PC-9 (cell line): ENCODE results near the gene PAFAH1B1. TPM values are rescaled to one million over a fixed set of nuclear protein-coding genes. Genes with fewer than 3 reads are reported as not detected.
A peak's percentile ranks its signal among the peaks of the same experiment; 100 is the strongest.

Source experiments
- BruUV-seq: library from RNA; stranded (reverse); fragments of 400-500 nt; replicated peaks from 2 replicates; lab custom pipeline; 2021; lab: Mats Ljungman, UMichigan
- CTCF ChIA-PET: fragments of 300-600 bp; sonication (Branson Sonifier 250); formaldehyde crosslinking; loops from one replicate; lab custom pipeline; 2022; ENCODE audit warnings: antibody characterized with exemption; lab: Charles Lee
- POLR2A ChIA-PET: fragments of 300-600 bp; sonication (Branson Sonifier 250); formaldehyde crosslinking; loops from one replicate; lab custom pipeline; 2022; ENCODE audit warnings: antibody characterized with exemption; ENCODE audit not compliant: unreplicated experiment; lab: Charles Lee
- DNase-seq, 2 experiments: peaks; one replicate each; pipeline versions ENCODE4 v3.0.0 to v3.0.0-alpha.2; 2015 to 2022; ENCODE audit warnings: mixed read lengths in 1 of 2
- H2AFZ ChIP-seq: fragments of 200-600 bp; sonication (generic); 2 replicates; pipeline ENCODE4 v1.8.1; 2017; ENCODE audit warnings: antibody characterized with exemption
- H3F3A ChIP-seq: fragments of 200-600 bp; sonication (generic); 2 replicates; pipeline ENCODE4 v1.8.1; 2017; ENCODE audit warnings: antibody characterized with exemption, mild to moderate bottlenecking, low read depth; ENCODE audit not compliant: insufficient read depth
- H3K27ac ChIP-seq: fragments of 200-600 bp; sonication (generic); 2 replicates; pipeline ENCODE4 v1.6.1; 2016; ENCODE audit warnings: mixed run types
- H3K27me3 ChIP-seq: fragments of 200-600 bp; sonication (generic); 2 replicates; pipeline ENCODE4 v1.6.1; 2016; ENCODE audit warnings: low read depth, mixed run types; ENCODE audit not compliant: insufficient read depth
- H3K36me3 ChIP-seq: fragments of 200-600 bp; sonication (generic); 2 replicates; pipeline ENCODE4 v1.6.1; 2016; ENCODE audit warnings: low read depth, mixed run types
- H3K4me1 ChIP-seq: fragments of 200-600 bp; sonication (generic); replicated peaks from 2 replicates; pipeline ENCODE4 v1.6.1; 2016; ENCODE audit warnings: mixed run types; ENCODE audit not compliant: insufficient read depth
- H3K4me2 ChIP-seq: fragments of 200-600 bp; sonication (generic); 2 replicates; pipeline ENCODE4 v1.6.1; 2017; ENCODE audit warnings: mixed run types
- H3K4me3 ChIP-seq: fragments of 200-600 bp; sonication (generic); 2 replicates; pipeline ENCODE4 v1.6.1; 2016; ENCODE audit warnings: mixed run types
- H3K79me2 ChIP-seq: fragments of 200-600 bp; sonication (generic); 2 replicates; pipeline ENCODE4 v1.6.1; 2017; ENCODE audit warnings: low read depth, mixed run types
- H3K9me2 ChIP-seq: fragments of 200-600 bp; sonication (generic); 2 replicates; pipeline ENCODE4 v1.8.1; 2017; ENCODE audit warnings: mild to moderate bottlenecking; ENCODE audit not compliant: insufficient read depth
- H3K9me3 ChIP-seq: fragments of 200-600 bp; sonication (generic); 2 replicates; pipeline ENCODE4 v1.8.1; 2016; ENCODE audit warnings: low read depth; ENCODE audit not compliant: insufficient read depth
- H4K20me1 ChIP-seq: fragments of 200-600 bp; sonication (generic); 2 replicates; pipeline ENCODE4 v1.8.1; 2017; ENCODE audit not compliant: insufficient read depth
- EZH2 ChIP-seq: fragments of 200-600 bp; sonication (generic); IDR thresholded peaks from 2 replicates; pipeline ENCODE4 v1.8.0; 2017; ENCODE audit warnings: antibody characterized with exemption, low read depth
- intact Hi-C: fragments of 100-400 bp; cut with micrococcal nuclease; formaldehyde crosslinking; loops from one replicate; pipeline ENCODE4 v1.10.0; 2022; ENCODE audit not compliant: unreplicated experiment
- total RNA-seq: library from RNA; stranded (reverse); gene quantifications from 2 replicates; pipeline ENCODE4 v1.2.3, GENCODE V29; 2021
- TF ChIP-seq, protein P1 (sequence below): fragments of 200-600 bp; sonication (generic); conservative IDR thresholded peaks from 2 replicates; pipeline ENCODE4 v1.6.1; 2017; ENCODE audit warnings: mixed run types, antibody characterized with exemption, mild to moderate bottlenecking, moderate library complexity

Gene PAFAH1B1
- total RNA-seq, 1 experiment from 2014 or later = 152 TPM

GRCh38 chr17:2704031-2704889 lies 110.8 kb downstream of the PAFAH1B1 start:
- H3K4me3 ChIP-seq = no peak overlapping the region
- peaks cover 14% of the 10 kb centered on the region; the same call in 1 of the 2 replicates for H3K4me1 ChIP-seq
- no peaks in the 10 kb centered on the region for H3K9me3 ChIP-seq
- intact Hi-C loops = no loop called here
- no peaks in the 10 kb centered on the region for H3K27me3 ChIP-seq
- ChIA-PET POLR2A (no interaction called here), CTCF (no interaction called here)
- no peak overlapping the region for H3K27ac ChIP-seq
- 0 out of 2 replicates have a peak, but pooled peaks cover under 1% of the 10 kb centered on the region for H3F3A ChIP-seq
- DNase-seq = no peak
- H3K79me2 ChIP-seq = peaks cover 58% of the 10 kb centered on the region
- peaks cover 7% of the 10 kb centered on the region for H3K36me3 ChIP-seq
- no TSS peak for BruUV-seq
- peaks cover 66% of the 10 kb centered on the region for H4K20me1 ChIP-seq
- no peaks in the 10 kb centered on the region for H3K9me2 ChIP-seq
- no peak overlapping the region for H2AFZ ChIP-seq
- no peak overlapping the region for H3K4me2 ChIP-seq
- TF ChIP-seq, protein P1, sequence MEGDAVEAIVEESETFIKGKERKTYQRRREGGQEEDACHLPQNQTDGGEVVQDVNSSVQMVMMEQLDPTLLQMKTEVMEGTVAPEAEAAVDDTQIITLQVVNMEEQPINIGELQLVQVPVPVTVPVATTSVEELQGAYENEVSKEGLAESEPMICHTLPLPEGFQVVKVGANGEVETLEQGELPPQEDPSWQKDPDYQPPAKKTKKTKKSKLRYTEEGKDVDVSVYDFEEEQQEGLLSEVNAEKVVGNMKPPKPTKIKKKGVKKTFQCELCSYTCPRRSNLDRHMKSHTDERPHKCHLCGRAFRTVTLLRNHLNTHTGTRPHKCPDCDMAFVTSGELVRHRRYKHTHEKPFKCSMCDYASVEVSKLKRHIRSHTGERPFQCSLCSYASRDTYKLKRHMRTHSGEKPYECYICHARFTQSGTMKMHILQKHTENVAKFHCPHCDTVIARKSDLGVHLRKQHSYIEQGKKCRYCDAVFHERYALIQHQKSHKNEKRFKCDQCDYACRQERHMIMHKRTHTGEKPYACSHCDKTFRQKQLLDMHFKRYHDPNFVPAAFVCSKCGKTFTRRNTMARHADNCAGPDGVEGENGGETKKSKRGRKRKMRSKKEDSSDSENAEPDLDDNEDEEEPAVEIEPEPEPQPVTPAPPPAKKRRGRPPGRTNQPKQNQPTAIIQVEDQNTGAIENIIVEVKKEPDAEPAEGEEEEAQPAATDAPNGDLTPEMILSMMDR = no peak
- TF ChIP-seq EZH2 = no peak

DNA sequence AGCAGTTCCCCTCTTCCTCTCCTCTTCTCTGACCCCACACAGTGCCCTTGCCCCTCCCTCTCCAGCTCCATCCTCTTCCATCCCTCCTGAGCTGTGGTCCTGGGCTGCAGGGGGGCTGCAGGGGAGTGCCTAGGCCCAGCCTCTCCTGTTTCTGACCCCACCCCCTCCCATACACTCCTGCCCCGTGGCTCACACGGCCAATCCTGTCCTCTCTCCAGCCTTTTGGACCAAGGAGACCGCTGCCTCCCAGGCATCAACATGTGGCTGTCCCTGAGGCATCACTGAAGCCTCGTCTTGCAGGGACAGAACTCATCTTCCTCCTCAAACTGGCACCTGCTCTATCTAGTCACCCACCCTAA lies 111.4 kb downstream of the PAFAH1B1 start:
- POLR2A ChIA-PET = no interaction called here
- Histone ChIP-seq H3K27ac (no peak overlapping the region), H3K9me2 (no peaks in the 10 kb centered on the region), H3K79me2 (peaks cover 64% of the 10 kb centered on the region), H3K4me2 (no peak overlapping the region), H3K4me3 (no peak overlapping the region), H2AFZ (no peak overlapping the region), H3K36me3 (peaks cover 7% of the 10 kb centered on the region; the same call in 1 of the 2 replicates), H3F3A (peaks cover 5% of the 10 kb centered on the region; the same call in 1 of the 2 replicates), H3K4me1 (peaks cover 20% of the 10 kb centered on the region; the same call in 1 of the 2 replicates), H3K27me3 (no peaks in the 10 kb centered on the region), H4K20me1 (peaks cover 72% of the 10 kb centered on the region), H3K9me3 (no peaks in the 10 kb centered on the region)
- TF ChIP-seq, protein P1 = no peak
- no peak for TF ChIP-seq EZH2
- BruUV-seq = no TSS peak
- intact Hi-C loops = no loop called here
- CTCF ChIA-PET = no interaction called here
- no peak for DNase-seq

- H3K36me3 ChIP-seq = peaks cover 7% of the 10 kb centered on the region; the same call in 1 of the 2 replicates
- peaks cover 76% of the 10 kb centered on the region for H4K20me1 ChIP-seq
- H3K27me3 ChIP-seq = no peaks in the 10 kb centered on the region
- no peaks in the 10 kb centered on the region for H3K9me2 ChIP-seq
- peaks cover 68% of the 10 kb centered on the region for H3K79me2 ChIP-seq
- H3F3A ChIP-seq = peaks cover 8% of the 10 kb centered on the region; the same call in 1 of the 2 replicates
- H3K9me3 ChIP-seq = no peaks in the 10 kb centered on the region
- H3K4me3 ChIP-seq = no peak overlapping the region
- TF ChIP-seq EZH2 = no peak
- TF ChIP-seq, protein P1 = no peak
- BruUV-seq = no TSS peak
- ChIA-PET POLR2A (interaction anchor here (0.7 kb wide), 1 partner anchor 189 kb away, joined by 3 read pairs; no protein-coding TSS in a partner anchor), CTCF (no interaction called here)
- no peak overlapping the region for H3K4me2 ChIP-seq
- H2AFZ ChIP-seq = no peak overlapping the region
- intact Hi-C loops = no loop called here
- H3K27ac ChIP-seq = no peak overlapping the region
- H3K4me1 ChIP-seq = peaks cover 23% of the 10 kb centered on the region; the same call in 1 of the 2 replicates
- DNase-seq = peak in 1 of 2 experiments; percentile 18
Observed at GRCh38 chr17:2705263-2705662, 111.8 kb downstream of the PAFAH1B1 start.
